GM12864 (cell line): Measurements from ENCODE around the gene RAB8B.

Experiments used
- DNase-seq: peaks from one replicate; pipeline ENCODE4 v3.0.0-alpha.2; 2011; ENCODE audit warnings: low read depth
- H3K4me3 ChIP-seq: 2 replicates; pipeline ENCODE4 v1.5.1; 2011; ENCODE audit warnings: mild to moderate bottlenecking, low read depth, low read length, control low read depth
- TF ChIP-seq, protein P1 (sequence below): IDR thresholded peaks from 2 replicates; pipeline ENCODE4 v1.5.1; 2011; ENCODE audit warnings: low read depth, mild to moderate bottlenecking, moderate library complexity, low read length, control low read depth, inconsistent platforms; ENCODE audit errors: missing control alignments

Gene RAB8B

DNA sequence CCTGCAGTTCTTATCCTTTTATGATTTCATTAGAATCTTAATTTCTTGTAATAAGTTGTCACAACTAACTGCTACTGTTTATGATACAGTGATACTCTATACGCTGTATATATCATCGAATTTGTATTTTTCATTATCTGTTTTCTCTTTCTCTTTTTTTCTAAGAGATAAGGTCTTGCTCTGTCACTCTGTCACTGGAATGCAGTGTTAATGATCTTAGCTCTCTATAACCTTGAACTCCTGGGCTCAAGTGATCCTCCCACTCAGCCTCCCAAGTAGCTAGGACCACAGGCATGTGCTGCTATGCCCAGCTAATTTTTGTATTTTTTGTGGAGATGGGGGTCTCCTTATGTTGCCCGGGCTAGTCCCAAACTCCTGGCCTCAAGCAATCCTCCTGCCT lies 102.8 kb downstream of the RAB8B start:
- TF ChIP-seq, protein P1, sequence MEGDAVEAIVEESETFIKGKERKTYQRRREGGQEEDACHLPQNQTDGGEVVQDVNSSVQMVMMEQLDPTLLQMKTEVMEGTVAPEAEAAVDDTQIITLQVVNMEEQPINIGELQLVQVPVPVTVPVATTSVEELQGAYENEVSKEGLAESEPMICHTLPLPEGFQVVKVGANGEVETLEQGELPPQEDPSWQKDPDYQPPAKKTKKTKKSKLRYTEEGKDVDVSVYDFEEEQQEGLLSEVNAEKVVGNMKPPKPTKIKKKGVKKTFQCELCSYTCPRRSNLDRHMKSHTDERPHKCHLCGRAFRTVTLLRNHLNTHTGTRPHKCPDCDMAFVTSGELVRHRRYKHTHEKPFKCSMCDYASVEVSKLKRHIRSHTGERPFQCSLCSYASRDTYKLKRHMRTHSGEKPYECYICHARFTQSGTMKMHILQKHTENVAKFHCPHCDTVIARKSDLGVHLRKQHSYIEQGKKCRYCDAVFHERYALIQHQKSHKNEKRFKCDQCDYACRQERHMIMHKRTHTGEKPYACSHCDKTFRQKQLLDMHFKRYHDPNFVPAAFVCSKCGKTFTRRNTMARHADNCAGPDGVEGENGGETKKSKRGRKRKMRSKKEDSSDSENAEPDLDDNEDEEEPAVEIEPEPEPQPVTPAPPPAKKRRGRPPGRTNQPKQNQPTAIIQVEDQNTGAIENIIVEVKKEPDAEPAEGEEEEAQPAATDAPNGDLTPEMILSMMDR: no peak
- DNase-seq: no peak
- no peak overlapping the region for H3K4me3 ChIP-seq

DNA sequence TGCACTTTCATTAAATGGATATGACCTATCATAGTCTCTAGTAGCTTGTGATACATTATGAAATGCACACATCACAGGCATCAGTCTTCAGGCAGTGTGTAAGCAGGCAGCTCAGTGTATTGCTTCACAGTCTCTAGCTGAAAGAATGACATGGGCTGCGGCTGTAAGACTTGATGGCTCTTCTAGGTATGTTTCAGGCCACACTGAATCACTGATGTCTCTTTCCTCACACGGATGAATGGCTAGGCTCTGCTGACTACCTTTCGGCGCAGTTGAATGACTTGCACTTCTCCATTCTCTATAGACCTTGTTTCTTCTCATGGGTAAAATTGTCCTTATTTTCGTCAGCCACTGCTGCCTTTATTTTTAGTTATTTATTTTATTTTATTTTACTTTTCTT lies 103.4 kb downstream of the RAB8B start:
- DNase-seq: no peak
- no peak overlapping the region for H3K4me3 ChIP-seq
- TF ChIP-seq, protein P1: no peak

DNA sequence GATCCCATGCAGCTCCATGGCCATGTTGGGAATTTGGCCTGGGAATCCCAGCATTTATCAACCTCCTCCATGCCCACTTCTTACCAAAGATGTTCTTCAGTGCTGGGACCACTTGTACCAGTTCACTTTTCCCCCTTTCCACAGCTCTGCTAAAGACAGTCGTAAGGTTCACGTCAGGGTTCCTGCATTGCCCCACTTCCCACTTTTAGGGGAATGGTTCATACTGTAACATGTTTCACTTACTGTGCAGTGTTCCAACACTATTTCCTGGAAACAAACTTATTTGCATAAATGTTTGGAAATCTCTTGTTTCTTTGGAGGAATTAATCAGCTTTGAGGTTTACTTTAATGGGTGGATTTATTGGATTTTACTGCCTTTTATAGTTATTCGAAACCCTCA lies 105.0 kb downstream of the RAB8B start:
- no peak overlapping the region for H3K4me3 ChIP-seq
- TF ChIP-seq, protein P1: no peak
- no peak for DNase-seq

DNA sequence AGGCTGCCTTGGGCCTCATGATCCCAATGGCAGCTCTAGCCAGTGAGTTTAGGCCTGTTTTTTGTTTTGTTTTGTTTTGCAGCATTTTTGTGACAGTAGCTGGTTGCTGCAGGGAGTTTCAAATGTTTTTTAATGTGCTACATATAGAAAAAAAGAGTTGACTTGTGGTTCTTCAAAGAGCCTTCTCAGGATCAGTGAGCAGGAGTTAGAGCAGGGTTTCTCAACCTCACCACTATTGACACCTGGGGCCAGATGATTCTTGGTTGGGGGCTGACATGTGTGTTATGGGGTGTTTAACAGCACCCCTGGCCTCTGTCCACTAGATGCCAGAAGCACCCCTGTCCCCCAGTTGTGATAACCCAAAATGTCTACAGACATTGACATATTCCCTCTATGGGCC lies 105.9 kb downstream of the RAB8B start:
- no peak for DNase-seq
- TF ChIP-seq, protein P1: no peak
- no peak overlapping the region for H3K4me3 ChIP-seq

DNA sequence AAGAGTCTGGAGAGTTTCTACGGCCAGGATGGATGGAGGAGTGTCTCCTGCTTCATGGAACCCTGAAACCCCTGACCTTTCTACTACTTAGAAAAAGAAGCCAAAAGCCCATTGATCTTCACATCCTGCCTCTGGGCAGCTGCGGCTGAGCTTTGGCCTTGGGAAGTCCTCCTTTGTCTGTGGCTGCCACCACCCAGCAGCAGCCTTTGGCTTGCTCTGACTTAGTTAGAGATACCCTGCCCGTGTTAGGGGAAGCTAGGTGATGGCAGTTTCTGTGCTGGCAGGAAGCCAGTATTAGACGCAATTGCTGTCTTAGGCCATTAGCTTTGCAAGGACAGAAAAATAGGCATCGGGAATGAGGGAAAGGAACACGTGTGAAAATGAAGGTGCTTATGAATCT lies 106.8 kb downstream of the RAB8B start:
- TF ChIP-seq, protein P1: no peak
- DNase-seq: no peak

DNA sequence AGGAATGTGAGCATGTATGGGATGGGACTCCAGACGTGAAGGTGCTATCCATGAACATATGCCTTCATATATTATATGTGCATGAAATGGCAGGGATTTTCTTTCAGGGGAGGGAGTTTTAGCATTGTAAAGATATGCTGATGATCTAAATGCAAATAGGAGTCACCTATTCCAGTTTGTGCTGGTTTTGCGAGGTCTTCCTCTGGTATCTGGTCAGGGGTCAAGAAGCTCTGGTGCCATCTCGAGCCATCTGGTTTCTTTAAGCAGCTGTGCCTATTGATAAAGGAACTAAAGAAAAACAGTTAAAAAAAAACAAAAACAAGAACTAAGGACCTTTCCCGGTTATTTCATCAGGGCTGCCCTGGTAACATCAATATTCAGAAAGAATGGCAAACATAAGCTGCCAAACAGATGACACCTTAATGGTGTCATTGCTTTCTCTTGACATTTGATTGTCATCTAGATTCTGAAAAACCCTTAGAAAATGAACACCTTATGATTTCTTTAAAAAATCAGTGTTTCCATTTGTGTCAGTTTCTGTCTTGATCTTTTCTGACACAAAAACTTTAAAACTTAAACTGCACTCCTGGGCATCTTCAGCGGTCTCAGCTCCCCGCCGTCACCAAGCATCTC lies 110.7 kb downstream of the RAB8B start:
- TF ChIP-seq, protein P1: no peak
- no peak overlapping the region for H3K4me3 ChIP-seq
- DNase-seq: no peak

More for the DNA sequence above, 106.8 kb downstream of the RAB8B start:
- no peak overlapping the region for H3K4me3 ChIP-seq

DNA sequence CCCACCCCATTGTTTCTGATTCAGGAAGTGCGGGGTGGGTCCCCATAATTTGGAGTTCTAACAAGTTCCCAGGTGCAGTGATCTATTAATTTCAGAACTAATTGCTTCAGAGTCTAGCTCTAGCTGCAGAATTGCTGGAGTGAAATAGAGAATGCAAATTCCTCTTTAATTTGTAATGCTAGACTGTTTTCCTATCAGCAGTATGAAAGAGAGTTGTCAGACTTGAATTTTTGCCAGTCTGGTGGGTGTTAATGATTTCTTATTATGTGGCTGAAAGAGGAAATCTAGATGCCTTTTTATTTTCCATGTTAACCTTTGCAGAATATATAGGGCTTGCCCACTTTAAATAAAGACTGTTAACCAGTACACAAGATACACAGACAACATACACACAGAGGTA lies 111.7 kb downstream of the RAB8B start:
- DNase-seq: no peak
- H3K4me3 ChIP-seq: no peak overlapping the region
- TF ChIP-seq, protein P1: no peak
